ENCODE results near the gene NUP62CL. TPM values are rescaled to one million over a fixed set of nuclear protein-coding genes. Genes with fewer than 3 reads are reported as not detected.
"Not testable (repeated sequence)": the region's sequence is repeated elsewhere in the genome, so short reads cannot be mapped to it uniquely, and the experiment has no call there.

Gene NUP62CL, protein sequence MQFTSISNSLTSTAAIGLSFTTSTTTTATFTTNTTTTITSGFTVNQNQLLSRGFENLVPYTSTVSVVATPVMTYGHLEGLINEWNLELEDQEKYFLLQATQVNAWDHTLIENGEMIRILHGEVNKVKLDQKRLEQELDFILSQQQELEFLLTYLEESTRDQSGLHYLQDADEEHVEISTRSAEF
- not detected in 2 replicates for total RNA-seq (2014; rRNA removed; shearing (Covaris generic))

DNA sequence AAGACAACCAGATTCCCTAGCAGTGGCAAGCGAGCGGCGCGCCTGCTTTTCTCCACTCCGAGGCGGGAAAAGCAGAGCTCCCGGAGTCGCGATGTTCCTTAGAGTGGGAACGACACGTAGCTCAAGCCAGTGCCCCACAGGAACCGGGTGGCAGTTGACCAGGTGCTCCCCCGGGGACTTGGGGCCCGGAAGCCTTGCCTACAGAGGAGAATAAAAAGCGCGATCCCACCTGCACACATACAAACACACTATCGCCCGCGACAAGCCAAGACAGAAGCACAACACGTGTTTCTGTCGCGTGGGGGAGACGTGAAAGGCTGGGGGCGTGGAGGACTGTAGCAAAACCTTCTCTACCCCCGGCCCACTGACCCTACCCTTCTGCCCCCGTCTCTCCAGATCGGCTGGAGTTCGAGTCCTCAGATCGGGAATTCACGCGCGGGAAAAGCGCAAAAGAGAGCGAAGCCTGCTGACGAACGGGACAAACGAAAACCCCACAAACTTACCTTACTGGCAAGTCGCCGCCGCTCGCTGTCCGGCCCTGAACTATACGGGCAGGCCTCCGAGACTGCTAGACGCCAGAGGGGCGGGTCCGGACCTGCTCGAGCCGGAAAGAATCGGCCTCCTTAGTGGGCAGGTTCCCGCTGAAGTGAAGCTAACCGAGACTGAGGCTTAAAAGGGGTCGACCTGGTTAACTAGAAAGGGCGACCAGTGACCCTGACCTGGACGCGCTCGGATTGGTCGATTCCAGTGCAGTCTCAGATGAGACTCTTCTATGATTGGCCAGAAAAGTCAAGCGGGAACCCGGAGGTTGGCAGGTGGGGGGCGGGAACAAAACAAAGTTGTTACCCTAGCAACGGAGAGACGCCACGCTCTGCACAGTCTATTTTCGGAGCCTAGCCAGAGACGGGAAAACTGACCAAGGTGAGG lies at the start of gene NUP62CL, which contains the start of gene DNAAF6:
Gene NUP62CL (minus strand): TSS at position 664 of the 927 bp plus-strand sequence. CDS start 31,287 bp downstream, outside the sequence.
Gene DNAAF6 (plus strand): TSS at position 842 of the 927 bp plus-strand sequence. CDS start 6,265 bp downstream, outside the sequence.
- DNase-seq (ENCODE audit: low spot score) = peak; percentile 6
- in situ Hi-C loops (cut with HindIII; ENCODE audit: low sequenced_read_pairs) = no loop called here

DNA sequence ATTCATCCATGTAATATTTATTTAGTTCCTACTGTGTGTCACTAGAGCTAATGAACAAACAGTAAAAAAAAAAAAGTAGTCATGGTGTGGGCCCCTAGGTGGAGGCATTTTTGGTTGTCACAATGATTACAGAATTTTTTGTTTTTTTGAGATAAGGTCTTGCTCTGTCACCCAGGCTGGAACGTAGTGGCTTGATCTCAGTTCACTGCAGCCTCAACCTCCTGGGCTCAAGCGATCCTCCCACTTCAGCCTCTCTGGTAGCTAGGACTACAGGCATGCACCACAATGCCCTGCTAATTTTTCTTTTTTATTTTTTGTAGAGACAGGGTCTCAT lies 22.2 kb upstream of the NUP62CL start:
- no peak for DNase-seq (ENCODE audit: low spot score)
- in situ Hi-C loops (cut with HindIII; ENCODE audit: low sequenced_read_pairs) = no loop called here

- in situ Hi-C loops (cut with HindIII; ENCODE audit: low sequenced_read_pairs) = no loop called here
- DNase-seq (ENCODE audit: low spot score) = no peak
Observed at GRCh38 chrX:107227780-107228485, 21.7 kb upstream of the NUP62CL start.

DNA sequence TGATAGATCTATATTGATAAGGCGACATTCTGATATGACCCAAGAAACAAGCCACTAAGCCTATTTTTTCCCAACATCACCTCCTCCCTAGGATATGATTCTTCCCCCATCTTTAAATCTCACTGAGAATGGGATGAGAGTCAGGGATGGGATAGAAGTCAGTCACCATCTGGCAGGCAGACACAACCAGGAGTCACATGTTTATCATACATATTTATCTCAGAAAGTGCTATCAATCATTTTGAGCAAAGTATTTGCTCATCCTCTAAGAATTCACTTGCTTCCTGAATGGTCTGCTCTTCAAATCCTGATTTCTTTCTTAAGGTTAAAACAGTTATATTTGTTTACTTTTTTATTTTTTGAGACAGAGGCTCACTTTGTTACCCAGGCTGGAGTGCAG lies 20.5 kb upstream of the NUP62CL start:
- DNase-seq (ENCODE audit: low spot score) = no peak
- in situ Hi-C loops (cut with HindIII; ENCODE audit: low sequenced_read_pairs) = no loop called here

- in situ Hi-C loops (cut with HindIII; ENCODE audit: low sequenced_read_pairs) = no loop called here
- no peak for DNase-seq (ENCODE audit: low spot score)
Observed at GRCh38 chrX:107213477-107213876, 7.2 kb upstream of the NUP62CL start.

DNA sequence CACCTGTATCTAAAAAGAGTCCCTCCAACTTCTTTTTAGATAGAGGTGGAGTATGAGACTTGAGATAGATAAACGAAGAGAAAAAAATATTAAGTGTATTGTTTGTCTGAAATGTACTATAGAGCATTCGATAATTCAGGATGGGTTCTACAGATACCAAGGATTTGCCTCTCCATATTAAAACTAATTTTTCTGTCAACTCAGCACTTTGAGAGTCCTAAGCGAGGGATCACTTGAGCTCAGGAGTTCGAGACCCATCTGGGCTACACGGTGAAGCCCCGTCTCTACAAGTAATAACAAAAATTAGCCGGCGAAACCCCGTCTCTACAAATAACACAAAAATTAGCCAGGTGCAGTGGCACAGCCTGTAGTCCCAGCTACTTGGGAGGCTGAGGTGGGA lies 1.7 kb upstream of the NUP62CL start:
- no peak for DNase-seq (ENCODE audit: low spot score)
- in situ Hi-C loops (cut with HindIII; ENCODE audit: low sequenced_read_pairs) = no loop called here

- in situ Hi-C loops (cut with HindIII; ENCODE audit: low sequenced_read_pairs) = no loop called here
Observed at GRCh38 chrX:107207089-107207488, 856 bp upstream of the NUP62CL start.

DNA sequence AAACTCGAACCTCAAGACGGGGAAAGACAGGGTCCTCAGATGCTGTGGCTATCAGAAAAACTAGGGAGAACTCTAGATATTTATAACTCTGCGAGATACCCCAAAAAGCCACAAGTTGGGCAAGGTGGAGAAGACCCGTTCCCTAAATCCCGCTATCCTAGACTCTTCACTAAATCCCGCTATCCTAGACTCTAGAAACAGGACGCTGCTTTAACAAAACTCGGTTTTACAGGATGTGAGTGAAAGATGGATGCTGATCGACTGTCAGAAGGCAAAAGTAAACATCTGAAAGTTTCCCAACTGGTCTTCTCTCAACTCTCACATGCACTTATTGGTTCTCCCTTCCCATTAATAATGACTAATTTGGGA lies 448 bp upstream of the NUP62CL start:
- no peak for DNase-seq (ENCODE audit: low spot score)
- in situ Hi-C loops (cut with HindIII; ENCODE audit: low sequenced_read_pairs) = no loop called here

More at GRCh38 chrX:107207089-107207488, 856 bp upstream of the NUP62CL start:
- no peak for DNase-seq (ENCODE audit: low spot score)

GRCh38 chrX:107204068-107204605 lies 2.1 kb downstream of the NUP62CL start:
- no peak for DNase-seq (ENCODE audit: low spot score)
- in situ Hi-C loops (cut with HindIII; ENCODE audit: low sequenced_read_pairs) = no loop called here

DNA sequence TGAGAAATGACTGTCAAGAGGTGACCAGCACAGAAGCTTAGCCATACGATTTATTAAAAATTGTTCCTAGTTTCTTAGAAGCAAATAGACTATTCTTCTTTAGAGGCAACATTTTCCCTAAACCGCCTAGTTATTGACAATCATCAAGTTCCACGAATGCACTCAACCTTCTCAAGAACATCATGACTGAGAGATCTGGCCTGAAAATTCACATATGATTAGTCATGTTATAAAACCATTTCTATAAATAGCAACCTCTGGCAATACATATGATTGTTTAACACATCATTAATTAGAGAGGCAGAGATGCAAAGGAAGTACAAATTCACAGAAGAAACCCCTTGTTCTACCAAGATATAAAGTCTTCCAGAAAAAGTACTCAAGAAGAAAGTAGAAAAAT lies 6.7 kb downstream of the NUP62CL start:
- DNase-seq (ENCODE audit: low spot score) = no peak
- in situ Hi-C loops (cut with HindIII; ENCODE audit: low sequenced_read_pairs) = no loop called here

DNA sequence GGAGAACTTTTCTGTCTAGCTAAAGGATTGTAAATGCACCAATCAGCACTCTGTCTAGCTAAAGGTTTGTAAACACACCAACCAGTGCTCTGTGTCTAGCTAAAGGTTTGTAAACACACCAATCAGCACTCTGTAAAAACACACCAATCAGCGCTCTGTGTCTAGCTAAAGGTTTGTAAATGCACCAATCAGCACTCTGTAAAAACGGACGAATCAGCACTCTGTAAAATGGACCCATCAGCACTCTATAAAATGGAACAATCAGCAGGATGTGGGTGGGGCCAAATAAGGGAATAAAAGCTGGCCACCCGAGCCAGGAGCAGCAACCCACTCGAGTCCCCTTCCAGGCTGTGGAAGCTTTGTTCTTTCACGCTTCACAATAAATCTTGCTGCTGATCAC lies 8.2 kb downstream of the NUP62CL start:
- DNase-seq (ENCODE audit: low spot score); in situ Hi-C loops (cut with HindIII; ENCODE audit: low sequenced_read_pairs): not testable (repeated sequence)

DNA sequence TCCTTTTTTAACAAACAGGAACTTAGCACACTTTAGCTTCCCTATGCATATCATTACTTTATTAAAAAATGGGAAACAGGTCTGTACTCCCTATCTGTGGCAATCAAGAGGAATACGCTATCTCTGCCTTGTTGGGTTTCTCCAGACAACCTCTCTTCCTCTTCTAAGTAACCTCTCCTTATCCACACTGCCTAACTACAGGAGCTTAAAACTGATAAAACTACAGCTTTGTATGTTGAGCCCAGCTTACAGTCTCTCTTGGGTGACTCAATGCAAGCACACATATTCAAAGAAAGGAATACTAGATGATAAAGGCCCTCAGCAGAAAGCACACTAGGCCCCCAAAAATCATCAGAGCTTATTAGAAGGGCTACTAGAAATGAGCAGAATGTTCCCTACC lies 8.9 kb downstream of the NUP62CL start:
- in situ Hi-C loops (cut with HindIII; ENCODE audit: low sequenced_read_pairs) = no loop called here
- DNase-seq (ENCODE audit: low spot score) = no peak

DNA sequence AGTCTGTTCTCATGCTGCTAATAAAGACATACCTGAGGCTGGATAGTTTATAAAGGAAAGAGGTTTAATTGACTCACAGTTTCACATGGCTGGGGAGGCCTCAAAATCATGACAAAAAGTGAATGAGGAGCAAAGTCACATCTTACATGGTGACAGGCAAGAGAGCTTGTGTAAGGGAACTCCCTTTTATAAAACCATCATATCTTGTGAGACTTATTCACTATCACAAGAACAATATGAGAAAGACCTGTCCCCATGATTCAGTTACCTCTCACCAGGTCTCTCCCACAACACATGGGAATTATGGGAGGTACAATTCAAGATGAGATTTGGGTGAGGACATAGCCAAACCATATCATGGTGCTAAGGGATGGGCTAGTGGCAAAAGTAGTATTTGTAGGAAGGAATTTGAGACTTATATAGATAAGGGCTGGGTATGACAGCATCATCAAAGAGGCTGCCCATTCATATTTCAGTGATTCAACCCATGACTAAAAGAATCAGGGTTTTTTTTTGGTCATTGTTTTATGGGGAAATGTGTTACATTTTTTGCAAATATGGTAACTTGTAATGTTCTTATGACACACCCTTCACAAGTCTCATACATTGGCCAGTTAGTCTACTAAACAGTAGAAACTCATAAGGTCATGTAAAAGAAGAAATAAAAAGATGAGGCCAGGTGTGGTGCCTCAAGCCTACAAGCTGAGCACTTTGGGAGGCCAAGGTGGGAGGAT lies 34.7 kb downstream of the NUP62CL start:
- DNase-seq (ENCODE audit: low spot score) = no peak
- in situ Hi-C loops (cut with HindIII; ENCODE audit: low sequenced_read_pairs) = no loop called here

DNA sequence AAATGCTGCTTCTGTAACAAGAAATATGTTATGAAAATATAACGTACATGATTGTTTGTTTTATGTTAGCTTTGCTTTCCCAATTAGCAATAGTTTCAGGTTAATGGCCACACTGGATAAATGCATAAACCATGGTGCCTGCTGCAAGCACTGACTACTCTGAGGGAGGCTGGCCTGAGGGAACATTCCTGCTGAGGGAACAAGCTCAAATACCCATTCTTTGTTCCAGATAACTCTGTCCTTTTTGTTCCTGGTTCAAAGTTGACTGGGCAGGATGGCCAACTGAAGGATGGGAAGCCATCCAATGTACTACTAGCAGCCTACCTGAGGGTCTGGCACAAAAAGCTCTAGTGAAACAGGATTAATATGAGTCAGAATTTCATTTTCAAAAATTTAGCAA lies 37.5 kb downstream of the NUP62CL start:
- in situ Hi-C loops (cut with HindIII; ENCODE audit: low sequenced_read_pairs) = no loop called here
- DNase-seq (ENCODE audit: low spot score) = no peak

DNA sequence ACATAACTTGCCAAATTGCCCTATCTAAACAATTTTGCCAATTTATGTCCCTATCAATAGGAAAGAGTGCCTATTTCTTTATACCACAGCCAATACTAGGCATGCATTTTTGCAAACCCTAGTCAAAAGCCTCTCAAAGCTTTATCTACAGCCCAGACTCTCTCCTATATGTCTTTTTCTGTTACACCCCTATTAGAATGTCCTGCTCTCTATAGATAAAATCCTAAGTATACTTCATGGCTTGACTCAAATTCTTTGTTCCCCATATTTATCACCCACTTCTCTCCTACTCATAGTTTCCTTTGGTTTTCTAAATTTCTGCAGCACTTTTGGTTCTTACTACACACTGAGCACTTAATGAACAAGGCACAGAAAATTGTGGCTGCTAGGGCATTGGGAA lies 38.0 kb downstream of the NUP62CL start:
- no peak for DNase-seq (ENCODE audit: low spot score)
- in situ Hi-C loops (cut with HindIII; ENCODE audit: low sequenced_read_pairs) = no loop called here

GRCh38 chrX:107167163-107167921 lies 38.9 kb downstream of the NUP62CL start:
- in situ Hi-C loops (cut with HindIII; ENCODE audit: low sequenced_read_pairs) = no loop called here
- no peak for DNase-seq (ENCODE audit: low spot score)

DNA sequence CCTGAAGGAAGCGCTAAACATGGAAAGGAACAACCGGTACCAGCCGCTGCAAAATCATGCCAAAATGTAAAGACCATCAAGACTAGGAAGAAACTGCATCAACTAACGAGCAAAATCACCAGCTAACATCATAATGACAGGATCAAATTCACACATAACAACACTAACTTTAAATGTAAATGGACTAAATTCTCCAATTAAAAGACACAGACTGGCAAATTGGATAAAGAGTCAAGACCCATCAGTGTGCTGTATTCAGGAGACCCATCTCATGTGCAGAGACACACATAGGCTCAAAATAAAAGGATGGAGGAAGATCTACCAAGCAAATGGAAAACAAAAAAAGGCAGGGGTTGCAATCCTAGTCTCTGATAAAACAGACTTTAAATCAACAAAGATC lies 48.6 kb downstream of the NUP62CL start:
- in situ Hi-C loops (cut with HindIII; ENCODE audit: low sequenced_read_pairs) = not testable (repeated sequence)

More for the DNA sequence above, 48.6 kb downstream of the NUP62CL start:
- DNase-seq (ENCODE audit: low spot score) = not testable (repeated sequence)

All from G401 (cell line).